GM23338 (cell line): ENCODE results near the gene IQCK. TPM values are rescaled to one million over a fixed set of nuclear protein-coding genes. Genes with fewer than 3 reads are reported as not detected.
A peak's percentile ranks its signal among the peaks of the same experiment; 100 is the strongest.

Source experiments
- ATAC-seq: fragments of 200-7000 bp; cut with Tn5 transposase; 3 replicates; pipeline ENCODE4 v1.9.1; 2020
- DNase-seq: peaks from one replicate; pipeline ENCODE4 v3.0.0-alpha.2; 2015; ENCODE audit warnings: low spot score
- H2AFZ ChIP-seq: fragments of 200-600 bp; sonication (generic); 2 replicates; pipeline ENCODE4 v1.8.0; 2016; ENCODE audit warnings: antibody characterized with exemption, mild to moderate bottlenecking, moderate library complexity
- H3F3A ChIP-seq: fragments of 200-600 bp; sonication (generic); replicated peaks from 2 replicates; pipeline ENCODE4 v1.8.0; 2017; ENCODE audit warnings: antibody characterized with exemption, mixed run types, low read depth
- H3K27ac ChIP-seq: fragments of 200-600 bp; sonication (generic); 2 replicates; pipeline ENCODE4 v1.6.1; 2016; ENCODE audit warnings: low read depth
- H3K27me3 ChIP-seq: fragments of 200-600 bp; sonication (generic); 2 replicates; pipeline ENCODE4 v1.8.0; 2016; ENCODE audit warnings: mild to moderate bottlenecking, mixed run types, moderate library complexity; ENCODE audit not compliant: insufficient read depth
- H3K36me3 ChIP-seq: fragments of 200-600 bp; sonication (generic); 2 replicates; pipeline ENCODE4 v1.8.0; 2016; ENCODE audit warnings: mild to moderate bottlenecking; ENCODE audit not compliant: insufficient read depth
- H3K4me1 ChIP-seq: fragments of 200-600 bp; sonication (generic); 2 replicates; pipeline ENCODE4 v1.8.0; 2016; ENCODE audit warnings: mild to moderate bottlenecking, moderate library complexity; ENCODE audit not compliant: insufficient read depth
- H3K4me2 ChIP-seq: fragments of 200-600 bp; sonication (generic); 2 replicates; pipeline ENCODE4 v1.7.1; 2017; ENCODE audit warnings: mixed run types
- H3K4me3 ChIP-seq: fragments of 200-600 bp; sonication (generic); 2 replicates; pipeline ENCODE4 v1.6.1; 2016; ENCODE audit warnings: mixed run types
- H3K79me2 ChIP-seq: fragments of 200-600 bp; sonication (generic); replicated peaks from 2 replicates; pipeline ENCODE4 v1.8.0; 2017; ENCODE audit warnings: mild to moderate bottlenecking; ENCODE audit not compliant: insufficient read depth
- H3K9me2 ChIP-seq: fragments of 200-600 bp; sonication (generic); 2 replicates; pipeline ENCODE4 v1.8.0; 2017; ENCODE audit not compliant: insufficient read depth
- H4K20me1 ChIP-seq: fragments of 200-600 bp; sonication (generic); replicated peaks from 2 replicates; pipeline ENCODE4 v1.8.0; 2017; ENCODE audit warnings: mild to moderate bottlenecking; ENCODE audit not compliant: insufficient read depth
- H3K27ac Mint-ChIP-seq: 2 replicates; pipeline ENCODE4 v1.8.0; 2020; ENCODE audit warnings: inconsistent platforms, mild to moderate bottlenecking, moderate library complexity, mixed read lengths
- H3K27me3 Mint-ChIP-seq: 3 replicates; pipeline ENCODE4 v1.8.0; 2022; ENCODE audit warnings: low read depth, mild to moderate bottlenecking, moderate library complexity, mixed read lengths, inconsistent platforms; ENCODE audit not compliant: insufficient read depth, poor library complexity
- H3K36me3 Mint-ChIP-seq: 3 replicates; pipeline ENCODE4 v1.8.0; 2021; ENCODE audit warnings: low read depth, mild to moderate bottlenecking, inconsistent platforms, moderate library complexity, mixed read lengths
- H3K4me1 Mint-ChIP-seq: 3 replicates; pipeline ENCODE4 v1.8.0; 2020; ENCODE audit warnings: mild to moderate bottlenecking, inconsistent platforms, mixed read lengths
- H3K4me3 Mint-ChIP-seq: 3 replicates; pipeline ENCODE4 v1.8.0; 2021; ENCODE audit warnings: moderate library complexity, mild to moderate bottlenecking, inconsistent platforms, mixed read lengths
- H3K9me3 Mint-ChIP-seq: 3 replicates; pipeline ENCODE4 v1.8.0; 2020; ENCODE audit warnings: moderate library complexity, mild to moderate bottlenecking, inconsistent platforms, mixed read lengths
- EZH2phosphoT487 ChIP-seq: fragments of 200-600 bp; sonication (generic); IDR thresholded peaks from one replicate; pipeline ENCODE4 v1.8.1; 2018; ENCODE audit warnings: antibody characterized with exemption; ENCODE audit not compliant: unreplicated experiment
- JUNB ChIP-seq: IDR thresholded peaks from one replicate; pipeline ENCODE4 v1.6.1; 2016; ENCODE audit warnings: antibody characterized with exemption; ENCODE audit not compliant: unreplicated experiment
- NANOG ChIP-seq: IDR thresholded peaks from 2 replicates; pipeline ENCODE4 v1.6.1; 2016; ENCODE audit warnings: antibody characterized with exemption, borderline replicate concordance
- POLR2AphosphoS5 ChIP-seq: IDR thresholded peaks from 2 replicates; pipeline ENCODE4 v1.6.1; 2016; ENCODE audit warnings: antibody characterized with exemption, low read depth
- ZNF114 ChIP-seq: fragments of 250-450 bp; sonication (Bioruptor Pico); IDR thresholded peaks from 2 replicates; pipeline ENCODE4 v1.5.0; 2020; ENCODE audit warnings: mild to moderate bottlenecking, moderate library complexity
- polyA plus RNA-seq: library from polyadenylated mRNA; unstranded; fragments of >200 nt; fragmentation: Nextera tagmentation; extraction: Ambion mirVana; gene quantifications from 2 replicates; pipeline ENCODE4 v1.2.1, GENCODE V29; 2016
- total RNA-seq: library from RNA; depleted of rRNA; stranded (reverse); fragments of >200 nt; shearing (Covaris generic); gene quantifications from 2 replicates; pipeline ENCODE4 v1.2.3, GENCODE V29; 2014
- TF ChIP-seq, protein P1 (sequence below), 2 experiments: fragments of 200-600 bp in 1 of 2; sonication (generic) in 1 of 2; conservative IDR thresholded peaks; 2 replicates each; pipeline versions ENCODE4 v1.5.1 to v1.6.1; 2016 to 2017; ENCODE audit warnings: antibody characterized with exemption in 2 of 2, low read depth in 2 of 2, mild to moderate bottlenecking in 2 of 2, moderate library complexity in 1 of 2
- TF ChIP-seq, protein P2 (sequence below): fragments of 250-450 bp; sonication (Bioruptor Pico); IDR thresholded peaks from 2 replicates; pipeline ENCODE4 v1.5.0; 2020; ENCODE audit warnings: mild to moderate bottlenecking, moderate library complexity

IQCK gene
- total and polyA plus RNA-seq, 2 experiments from 2014 or later: 7.6 to 10.0 TPM

DNA sequence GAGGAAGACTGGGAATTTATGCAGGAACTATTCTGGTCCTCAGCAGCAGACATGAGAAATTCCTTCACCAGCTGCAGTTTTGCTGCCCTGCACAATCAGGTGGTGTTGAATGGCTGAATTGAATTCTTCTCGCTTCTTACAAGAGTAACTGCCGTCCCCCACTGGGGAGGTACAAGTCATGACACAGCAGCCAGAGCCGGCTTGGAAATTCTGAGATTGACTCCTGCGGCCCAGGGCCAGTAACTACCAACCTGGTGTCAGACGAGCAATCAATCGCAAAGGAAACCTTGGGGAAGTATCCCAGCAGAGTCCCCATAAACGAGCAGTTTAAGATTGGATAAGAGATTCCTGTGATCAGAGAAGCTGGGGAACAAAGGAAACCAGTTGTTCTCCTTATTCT is 30.8 kb upstream of the IQCK start:
- Mint-ChIP-seq H3K27ac (peak overlapping the region; percentile 86), H3K27me3 (peaks cover 5% of the 10 kb centered on the region), H3K9me3 (peaks cover 7% of the 10 kb centered on the region; the same call in 2 of the 3 replicates), H3K36me3 (peaks cover 58% of the 10 kb centered on the region), H3K4me3 (no peak overlapping the region), H3K4me1 (peaks cover 3% of the 10 kb centered on the region; the same call in 2 of the 3 replicates)
- no peaks in the 10 kb centered on the region; the same call in 1 of the 2 replicates for H4K20me1 ChIP-seq
- H3K36me3 ChIP-seq: peaks cover 9% of the 10 kb centered on the region
- H3K27me3 ChIP-seq: no peaks in the 10 kb centered on the region
- H3K79me2 ChIP-seq: no peaks in the 10 kb centered on the region
- DNase-seq (no peak), ATAC-seq (peak; percentile 32; the same call in 1 of the 3 replicates)
- no peaks in the 10 kb centered on the region for H3K9me2 ChIP-seq
- H2AFZ ChIP-seq: no peak overlapping the region
- no peak overlapping the region for H3K4me2 ChIP-seq
- H3K4me3 ChIP-seq: no peak overlapping the region
- no peaks in the 10 kb centered on the region for H3K4me1 ChIP-seq
- no peaks in the 10 kb centered on the region for H3F3A ChIP-seq
- TF ChIP-seq ZNF114 (no peak), POLR2AphosphoS5 (no peak), JUNB (no peak), EZH2phosphoT487 (no peak), NANOG (no peak)
- TF ChIP-seq, protein P1, sequence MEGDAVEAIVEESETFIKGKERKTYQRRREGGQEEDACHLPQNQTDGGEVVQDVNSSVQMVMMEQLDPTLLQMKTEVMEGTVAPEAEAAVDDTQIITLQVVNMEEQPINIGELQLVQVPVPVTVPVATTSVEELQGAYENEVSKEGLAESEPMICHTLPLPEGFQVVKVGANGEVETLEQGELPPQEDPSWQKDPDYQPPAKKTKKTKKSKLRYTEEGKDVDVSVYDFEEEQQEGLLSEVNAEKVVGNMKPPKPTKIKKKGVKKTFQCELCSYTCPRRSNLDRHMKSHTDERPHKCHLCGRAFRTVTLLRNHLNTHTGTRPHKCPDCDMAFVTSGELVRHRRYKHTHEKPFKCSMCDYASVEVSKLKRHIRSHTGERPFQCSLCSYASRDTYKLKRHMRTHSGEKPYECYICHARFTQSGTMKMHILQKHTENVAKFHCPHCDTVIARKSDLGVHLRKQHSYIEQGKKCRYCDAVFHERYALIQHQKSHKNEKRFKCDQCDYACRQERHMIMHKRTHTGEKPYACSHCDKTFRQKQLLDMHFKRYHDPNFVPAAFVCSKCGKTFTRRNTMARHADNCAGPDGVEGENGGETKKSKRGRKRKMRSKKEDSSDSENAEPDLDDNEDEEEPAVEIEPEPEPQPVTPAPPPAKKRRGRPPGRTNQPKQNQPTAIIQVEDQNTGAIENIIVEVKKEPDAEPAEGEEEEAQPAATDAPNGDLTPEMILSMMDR (conservative IDR thresholded peaks at IDR 0.05; ENCODE audit: low read depth in 2 of 2): no peak
- TF ChIP-seq, protein P2, sequence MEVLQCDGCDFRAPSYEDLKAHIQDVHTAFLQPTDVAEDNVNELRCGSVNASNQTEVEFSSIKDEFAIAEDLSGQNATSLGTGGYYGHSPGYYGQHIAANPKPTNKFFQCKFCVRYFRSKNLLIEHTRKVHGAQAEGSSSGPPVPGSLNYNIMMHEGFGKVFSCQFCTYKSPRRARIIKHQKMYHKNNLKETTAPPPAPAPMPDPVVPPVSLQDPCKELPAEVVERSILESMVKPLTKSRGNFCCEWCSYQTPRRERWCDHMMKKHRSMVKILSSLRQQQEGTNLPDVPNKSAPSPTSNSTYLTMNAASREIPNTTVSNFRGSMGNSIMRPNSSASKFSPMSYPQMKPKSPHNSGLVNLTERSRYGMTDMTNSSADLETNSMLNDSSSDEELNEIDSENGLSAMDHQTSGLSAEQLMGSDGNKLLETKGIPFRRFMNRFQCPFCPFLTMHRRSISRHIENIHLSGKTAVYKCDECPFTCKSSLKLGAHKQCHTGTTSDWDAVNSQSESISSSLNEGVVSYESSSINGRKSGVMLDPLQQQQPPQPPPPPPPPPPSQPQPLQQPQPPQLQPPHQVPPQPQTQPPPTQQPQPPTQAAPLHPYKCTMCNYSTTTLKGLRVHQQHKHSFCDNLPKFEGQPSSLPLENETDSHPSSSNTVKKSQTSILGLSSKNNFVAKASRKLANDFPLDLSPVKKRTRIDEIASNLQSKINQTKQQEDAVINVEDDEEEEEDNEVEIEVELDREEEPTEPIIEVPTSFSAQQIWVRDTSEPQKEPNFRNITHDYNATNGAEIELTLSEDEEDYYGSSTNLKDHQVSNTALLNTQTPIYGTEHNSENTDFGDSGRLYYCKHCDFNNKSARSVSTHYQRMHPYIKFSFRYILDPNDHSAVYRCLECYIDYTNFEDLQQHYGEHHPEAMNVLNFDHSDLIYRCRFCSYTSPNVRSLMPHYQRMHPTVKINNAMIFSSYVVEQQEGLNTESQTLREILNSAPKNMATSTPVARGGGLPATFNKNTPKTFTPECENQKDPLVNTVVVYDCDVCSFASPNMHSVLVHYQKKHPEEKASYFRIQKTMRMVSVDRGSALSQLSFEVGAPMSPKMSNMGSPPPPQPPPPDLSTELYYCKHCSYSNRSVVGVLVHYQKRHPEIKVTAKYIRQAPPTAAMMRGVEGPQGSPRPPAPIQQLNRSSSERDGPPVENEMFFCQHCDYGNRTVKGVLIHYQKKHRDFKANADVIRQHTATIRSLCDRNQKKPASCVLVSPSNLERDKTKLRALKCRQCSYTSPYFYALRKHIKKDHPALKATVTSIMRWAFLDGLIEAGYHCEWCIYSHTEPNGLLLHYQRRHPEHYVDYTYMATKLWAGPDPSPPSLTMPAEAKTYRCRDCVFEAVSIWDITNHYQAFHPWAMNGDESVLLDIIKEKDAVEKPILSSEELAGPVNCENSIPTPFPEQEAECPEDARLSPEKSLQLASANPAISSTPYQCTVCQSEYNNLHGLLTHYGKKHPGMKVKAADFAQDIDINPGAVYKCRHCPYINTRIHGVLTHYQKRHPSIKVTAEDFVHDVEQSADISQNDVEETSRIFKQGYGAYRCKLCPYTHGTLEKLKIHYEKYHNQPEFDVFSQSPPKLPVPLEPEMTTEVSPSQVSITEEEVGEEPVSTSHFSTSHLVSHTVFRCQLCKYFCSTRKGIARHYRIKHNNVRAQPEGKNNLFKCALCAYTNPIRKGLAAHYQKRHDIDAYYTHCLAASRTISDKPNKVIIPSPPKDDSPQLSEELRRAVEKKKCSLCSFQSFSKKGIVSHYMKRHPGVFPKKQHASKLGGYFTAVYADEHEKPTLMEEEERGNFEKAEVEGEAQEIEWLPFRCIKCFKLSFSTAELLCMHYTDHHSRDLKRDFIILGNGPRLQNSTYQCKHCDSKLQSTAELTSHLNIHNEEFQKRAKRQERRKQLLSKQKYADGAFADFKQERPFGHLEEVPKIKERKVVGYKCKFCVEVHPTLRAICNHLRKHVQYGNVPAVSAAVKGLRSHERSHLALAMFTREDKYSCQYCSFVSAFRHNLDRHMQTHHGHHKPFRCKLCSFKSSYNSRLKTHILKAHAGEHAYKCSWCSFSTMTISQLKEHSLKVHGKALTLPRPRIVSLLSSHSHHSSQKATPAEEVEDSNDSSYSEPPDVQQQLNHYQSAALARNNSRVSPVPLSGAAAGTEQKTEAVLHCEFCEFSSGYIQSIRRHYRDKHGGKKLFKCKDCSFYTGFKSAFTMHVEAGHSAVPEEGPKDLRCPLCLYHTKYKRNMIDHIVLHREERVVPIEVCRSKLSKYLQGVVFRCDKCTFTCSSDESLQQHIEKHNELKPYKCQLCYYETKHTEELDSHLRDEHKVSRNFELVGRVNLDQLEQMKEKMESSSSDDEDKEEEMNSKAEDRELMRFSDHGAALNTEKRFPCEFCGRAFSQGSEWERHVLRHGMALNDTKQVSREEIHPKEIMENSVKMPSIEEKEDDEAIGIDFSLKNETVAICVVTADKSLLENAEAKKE (CRISPR knock-in tag): no peak
- H3K27ac ChIP-seq: no peak overlapping the region
